ACC112 (cell line): Measurements from ENCODE around the gene ARRDC2.
"Not testable (repeated sequence)": the region's sequence is repeated elsewhere in the genome, so short reads cannot be mapped to it uniquely, and the experiment has no call there.

Experiments
- H2AFZ ChIP-seq: fragments of 200-600 bp; sonication (generic); one replicate; pipeline ENCODE4 v1.6.0; 2017; ENCODE audit warnings: antibody characterized with exemption, low read length; ENCODE audit not compliant: unreplicated experiment
- H3K27ac ChIP-seq: fragments of 200-600 bp; sonication (generic); 2 replicates; pipeline ENCODE4 v1.5.1; 2014; ENCODE audit warnings: low read depth, mild to moderate bottlenecking, antibody characterized with exemption, low read length, moderate library complexity
- H3K27me3 ChIP-seq: fragments of 200-600 bp; sonication (generic); 2 replicates; pipeline ENCODE4 v1.6.1; 2014; ENCODE audit warnings: mild to moderate bottlenecking, antibody characterized with exemption, low read length, moderate library complexity, mixed read lengths; ENCODE audit not compliant: insufficient read depth
- H3K36me3 ChIP-seq: fragments of 200-600 bp; sonication (generic); 2 replicates; pipeline ENCODE4 v1.6.1; 2016; ENCODE audit warnings: mild to moderate bottlenecking, antibody characterized with exemption, low read length, moderate library complexity, mixed read lengths; ENCODE audit not compliant: insufficient read depth
- H3K4me1 ChIP-seq: fragments of 200-600 bp; sonication (generic); one replicate; pipeline ENCODE4 v1.6.1; 2016; ENCODE audit warnings: low read length, mixed read lengths; ENCODE audit not compliant: insufficient read depth, unreplicated experiment, control insufficient read depth
- H3K4me3 ChIP-seq: fragments of 200-600 bp; sonication (generic); 2 replicates; pipeline ENCODE4 v1.5.1; 2014; ENCODE audit warnings: mild to moderate bottlenecking, low read depth, low read length
- H3K79me2 ChIP-seq: fragments of 200-600 bp; sonication (generic); one replicate; pipeline ENCODE4 v1.6.0; 2016; ENCODE audit warnings: low read length; ENCODE audit not compliant: control insufficient read depth, unreplicated experiment, insufficient read depth

Gene ARRDC2

DNA sequence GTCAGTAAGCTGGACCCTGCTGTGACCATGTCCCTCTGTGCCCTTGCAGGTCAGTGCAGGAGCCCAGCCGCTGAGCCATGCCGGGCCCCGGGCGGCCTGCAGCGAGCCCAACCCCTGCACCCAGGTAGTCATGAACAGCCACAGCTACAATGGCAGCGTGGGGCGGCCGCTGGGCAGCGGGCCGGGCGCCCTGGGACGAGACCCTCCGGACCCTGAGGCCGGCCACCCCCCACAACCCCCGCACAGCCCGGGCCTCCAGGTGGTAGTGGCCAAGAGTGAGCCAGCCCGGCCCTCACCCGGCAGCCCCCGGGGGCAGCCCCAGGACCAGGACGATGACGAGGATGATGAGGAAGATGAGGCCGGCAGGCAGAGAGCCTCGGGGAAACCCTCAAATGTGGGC, 34.2 kb upstream of the ARRDC2 start:
- Histone ChIP-seq H3K27ac (no peak overlapping the region), H3K4me3 (no peak overlapping the region), H3K36me3 (no peaks in the 10 kb centered on the region), H3K79me2 (no peaks in the 10 kb centered on the region), H3K27me3 (no peaks in the 10 kb centered on the region), H3K4me1 (no peaks in the 10 kb centered on the region), H2AFZ (no peak overlapping the region)

DNA sequence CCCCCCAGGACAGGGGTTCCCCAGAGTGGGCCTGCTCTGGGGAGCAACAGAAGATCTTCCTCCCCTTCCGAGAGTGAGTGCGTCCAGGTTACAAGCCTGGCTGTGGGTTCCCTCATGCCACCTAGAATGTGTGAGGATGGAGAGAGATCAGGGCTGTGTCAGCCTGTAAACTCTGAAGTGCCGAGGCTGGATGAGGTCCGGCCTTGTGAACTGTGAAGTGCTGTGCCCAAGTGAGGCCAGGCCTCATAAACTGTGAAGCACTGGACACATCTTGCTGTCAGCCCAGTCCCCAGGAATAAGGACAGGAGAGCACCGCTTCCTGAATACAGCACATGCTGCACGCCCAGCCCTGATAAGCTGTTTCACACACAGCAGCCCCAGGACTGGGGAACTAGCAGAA, 33.4 kb upstream of the ARRDC2 start:
- H3K4me3 ChIP-seq: no peak overlapping the region
- H3K79me2 ChIP-seq: no peaks in the 10 kb centered on the region
- H3K4me1 ChIP-seq: no peaks in the 10 kb centered on the region
- H2AFZ ChIP-seq: no peak overlapping the region
- H3K36me3 ChIP-seq: no peaks in the 10 kb centered on the region
- H3K27ac ChIP-seq: no peak overlapping the region
- no peaks in the 10 kb centered on the region for H3K27me3 ChIP-seq

GRCh38 chr19:17975032-17975431, 32.9 kb upstream of the ARRDC2 start:
- Histone ChIP-seq H3K27ac (no peak overlapping the region), H2AFZ (no peak overlapping the region), H3K36me3 (no peaks in the 10 kb centered on the region)

GRCh38 chr19:17977021-17977420, 30.9 kb upstream of the ARRDC2 start:
- Histone ChIP-seq H2AFZ (no peak overlapping the region), H3K4me1 (no peaks in the 10 kb centered on the region), H3K79me2 (no peaks in the 10 kb centered on the region), H3K27me3 (no peaks in the 10 kb centered on the region), H3K4me3 (no peak overlapping the region), H3K27ac (no peak overlapping the region), H3K36me3 (no peaks in the 10 kb centered on the region)

More at GRCh38 chr19:17975032-17975431, 32.9 kb upstream of the ARRDC2 start:
- Histone ChIP-seq H3K27me3 (no peaks in the 10 kb centered on the region), H3K79me2 (no peaks in the 10 kb centered on the region), H3K4me3 (no peak overlapping the region), H3K4me1 (no peaks in the 10 kb centered on the region)

DNA sequence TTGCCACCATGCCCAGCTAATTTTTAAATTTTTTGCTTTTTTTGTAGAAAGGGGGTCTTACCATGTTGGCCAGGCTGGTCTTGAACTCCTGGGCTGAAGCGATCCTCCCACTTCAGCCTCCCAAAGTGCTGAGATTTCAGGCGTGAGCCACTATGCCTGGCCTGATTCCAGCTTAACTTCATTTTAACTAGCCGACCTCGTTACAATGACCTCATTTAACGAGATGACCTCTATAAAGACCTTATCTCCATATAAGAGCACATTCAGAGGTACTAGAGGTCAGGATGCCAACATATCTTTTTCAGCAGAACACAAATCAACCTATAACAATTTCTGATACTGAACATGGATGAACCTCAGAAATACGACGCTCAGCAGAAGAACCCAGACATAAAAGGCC, 30.5 kb upstream of the ARRDC2 start:
- Histone ChIP-seq H3K36me3 (no peaks in the 10 kb centered on the region), H3K27me3 (no peaks in the 10 kb centered on the region), H3K4me3 (no peak overlapping the region), H2AFZ (no peak overlapping the region), H3K27ac (no peak overlapping the region), H3K4me1 (no peaks in the 10 kb centered on the region), H3K79me2 (no peaks in the 10 kb centered on the region)

GRCh38 chr19:17981611-17982010, 26.4 kb upstream of the ARRDC2 start:
- no peaks in the 10 kb centered on the region for H3K36me3 ChIP-seq
- no peaks in the 10 kb centered on the region for H3K79me2 ChIP-seq
- H2AFZ ChIP-seq: no peak overlapping the region
- H3K4me1 ChIP-seq: no peaks in the 10 kb centered on the region
- H3K4me3 ChIP-seq: no peak overlapping the region
- H3K27ac ChIP-seq: no peak overlapping the region
- no peaks in the 10 kb centered on the region for H3K27me3 ChIP-seq

GRCh38 chr19:17982430-17982829, 25.5 kb upstream of the ARRDC2 start:
- H3K36me3 ChIP-seq: no peaks in the 10 kb centered on the region
- no peak overlapping the region for H3K27ac ChIP-seq
- H3K4me1 ChIP-seq: no peaks in the 10 kb centered on the region
- no peak overlapping the region for H3K4me3 ChIP-seq
- no peaks in the 10 kb centered on the region for H3K79me2 ChIP-seq
- H3K27me3 ChIP-seq: no peaks in the 10 kb centered on the region
- H2AFZ ChIP-seq: no peak overlapping the region

GRCh38 chr19:17985037-17985818, 22.7 kb upstream of the ARRDC2 start:
- Histone ChIP-seq H3K27me3 (no peaks in the 10 kb centered on the region), H3K4me3 (no peak overlapping the region), H2AFZ (no peak overlapping the region), H3K79me2 (no peaks in the 10 kb centered on the region), H3K27ac (no peak overlapping the region), H3K36me3 (no peaks in the 10 kb centered on the region), H3K4me1 (no peaks in the 10 kb centered on the region)

DNA sequence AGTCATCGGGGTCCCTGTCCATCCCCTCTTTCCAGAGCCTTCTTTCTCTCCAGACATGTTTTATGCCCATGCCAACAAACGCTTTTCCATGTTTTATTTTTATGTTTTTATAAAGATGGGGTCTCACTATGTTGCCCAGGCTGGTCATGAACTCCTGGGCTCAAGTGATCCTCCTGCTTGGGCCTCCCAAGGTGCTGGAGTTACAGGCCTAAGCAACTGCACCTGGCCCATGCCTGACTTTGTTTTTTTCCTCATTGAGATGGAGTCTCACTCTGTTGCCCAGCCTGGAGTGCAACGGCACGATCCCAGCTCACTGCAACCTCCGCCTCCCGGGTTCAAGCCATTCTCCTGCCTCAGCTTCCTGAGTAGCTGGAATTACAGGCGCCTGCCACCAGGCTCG, 21.4 kb upstream of the ARRDC2 start:
- H3K36me3 ChIP-seq, H3K27ac ChIP-seq, H3K4me3 ChIP-seq, H3K27me3 ChIP-seq, H3K4me1 ChIP-seq, H2AFZ ChIP-seq, H3K79me2 ChIP-seq: not testable (repeated sequence)

DNA sequence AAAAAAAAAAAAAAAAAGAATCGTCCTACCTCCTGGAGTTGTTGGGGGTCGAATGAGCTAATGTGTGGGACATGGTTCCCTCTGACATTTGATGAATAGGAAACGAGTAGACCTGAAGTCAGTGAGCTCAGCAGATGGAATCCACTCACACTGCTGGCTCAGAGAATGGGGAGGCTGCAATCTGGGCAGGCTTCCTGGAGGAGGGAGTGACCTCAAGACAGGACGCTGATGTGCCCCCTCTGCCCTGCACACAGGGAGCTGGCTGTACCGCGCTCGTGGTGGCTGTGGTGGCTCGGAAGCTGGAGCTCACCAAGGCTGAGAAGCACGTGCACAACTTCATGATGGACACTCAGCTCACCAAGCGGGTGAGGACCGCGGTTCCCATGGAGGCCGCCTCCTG, 19.8 kb upstream of the ARRDC2 start:
- Histone ChIP-seq H3K27me3 (no peaks in the 10 kb centered on the region), H3K79me2 (no peaks in the 10 kb centered on the region), H3K4me3 (no peak overlapping the region), H3K27ac (no peak overlapping the region), H3K4me1 (no peaks in the 10 kb centered on the region), H3K36me3 (no peaks in the 10 kb centered on the region), H2AFZ (no peak overlapping the region)

DNA sequence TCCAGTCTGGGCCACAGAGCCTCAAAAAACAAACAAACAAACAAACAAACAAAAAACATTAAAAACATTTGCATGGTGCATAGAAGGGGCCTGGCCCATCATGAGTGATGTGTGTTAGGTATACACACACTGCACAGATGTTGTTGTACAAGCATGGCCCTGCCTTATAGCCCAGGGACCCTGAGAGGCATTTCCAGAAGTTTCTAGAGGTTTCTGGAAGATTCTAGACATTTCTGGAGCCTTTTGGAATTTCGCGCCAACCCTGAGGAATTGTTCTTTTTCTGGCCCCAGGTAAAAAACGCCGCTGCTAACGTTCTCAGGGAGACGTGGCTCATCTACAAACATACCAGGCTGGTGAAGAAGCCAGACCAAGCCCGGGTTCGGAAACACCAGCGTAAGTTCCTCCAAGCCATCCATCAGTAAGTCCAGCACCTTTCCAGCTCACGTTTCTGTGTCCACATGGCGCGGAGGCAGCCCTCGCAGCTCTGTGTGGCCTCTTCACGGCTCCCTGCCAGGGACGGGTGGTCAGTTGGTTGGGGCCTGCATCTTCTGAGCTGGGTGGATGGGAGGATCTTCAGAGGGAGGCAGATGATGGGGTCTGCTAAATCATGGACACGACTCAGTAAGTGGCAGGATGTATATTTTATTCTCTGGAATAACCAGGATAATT, 18.4 kb upstream of the ARRDC2 start:
- H2AFZ ChIP-seq: no peak overlapping the region
- no peaks in the 10 kb centered on the region for H3K4me1 ChIP-seq
- H3K79me2 ChIP-seq: no peaks in the 10 kb centered on the region
- no peak overlapping the region for H3K4me3 ChIP-seq
- no peak overlapping the region for H3K27ac ChIP-seq
- no peaks in the 10 kb centered on the region for H3K36me3 ChIP-seq
- H3K27me3 ChIP-seq: no peaks in the 10 kb centered on the region
